HUES6 (cell line): Measurements from ENCODE around the gene FAM20C.

Experiments
- H3K27ac ChIP-seq: 2 replicates; pipeline ENCODE4 v1.7.0; 2013; ENCODE audit warnings: low read depth, mild to moderate bottlenecking, low read length, inconsistent platforms
- H3K27me3 ChIP-seq: 2 replicates; pipeline ENCODE4 v1.6.1; 2013; ENCODE audit warnings: low read length; ENCODE audit not compliant: control insufficient read depth, insufficient read depth
- H3K36me3 ChIP-seq: 2 replicates; pipeline ENCODE4 v1.6.1; 2013; ENCODE audit warnings: low read length; ENCODE audit not compliant: control insufficient read depth, insufficient read depth
- H3K4me1 ChIP-seq: 2 replicates; pipeline ENCODE4 v1.6.1; 2013; ENCODE audit warnings: low read length; ENCODE audit not compliant: control insufficient read depth, insufficient read depth
- H3K4me3 ChIP-seq: 2 replicates; pipeline ENCODE4 v1.5.1; 2013; ENCODE audit warnings: low read depth, low read length
- H3K9ac ChIP-seq: one replicate; pipeline ENCODE4 v1.6.1; 2013; ENCODE audit warnings: mild to moderate bottlenecking, low read length
- H3K9me3 ChIP-seq: 2 replicates; pipeline ENCODE4 v1.6.1; 2013; ENCODE audit warnings: low read depth, low read length; ENCODE audit not compliant: control insufficient read depth, insufficient read depth

Gene FAM20C

GRCh38 chr7:300546-301290, 108.3 kb downstream of the FAM20C start:
- Histone ChIP-seq H3K4me1 (no peaks in the 10 kb centered on the region), H3K36me3 (no peaks in the 10 kb centered on the region), H3K9me3 (peaks cover 12% of the 10 kb centered on the region), H3K27ac (no peak overlapping the region), H3K4me3 (no peak overlapping the region), H3K27me3 (no peaks in the 10 kb centered on the region), H3K9ac (no peak overlapping the region)

DNA sequence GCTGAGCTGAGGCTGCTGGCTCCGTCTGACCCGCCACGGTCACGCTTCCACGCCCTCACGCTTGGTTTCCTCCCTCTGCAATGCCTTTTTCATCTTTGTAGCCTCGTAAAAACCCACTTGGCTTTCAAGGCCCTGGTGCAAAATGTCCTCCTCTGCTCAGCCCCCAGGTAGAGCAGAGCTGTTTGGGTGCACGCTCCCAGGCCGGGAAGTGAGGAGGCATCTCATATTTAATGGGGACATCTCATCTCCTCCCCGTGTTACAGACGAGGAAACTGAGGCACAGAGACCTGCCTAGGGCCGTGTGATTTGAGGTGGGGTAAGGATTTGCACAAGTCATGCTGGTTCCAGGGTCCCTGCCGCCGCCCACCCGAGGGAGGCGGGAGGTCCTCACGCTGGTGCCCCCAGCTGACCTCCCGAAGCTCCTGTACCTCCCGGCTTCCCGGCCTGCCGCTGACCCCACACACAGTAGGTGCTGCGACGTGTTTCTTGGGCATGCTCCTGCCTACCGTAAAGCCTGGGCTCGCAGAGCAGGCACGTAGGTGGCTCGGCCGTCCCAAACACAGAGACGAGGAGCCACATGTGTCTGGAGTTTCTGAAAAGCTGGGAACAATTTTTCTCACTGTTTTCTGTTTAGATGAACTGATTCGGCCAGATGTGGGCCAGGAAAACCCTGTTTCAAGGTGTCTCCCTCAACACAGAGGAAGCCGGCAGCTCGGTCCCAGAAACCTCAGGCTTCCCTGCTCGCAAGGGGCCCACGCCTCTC, 109.1 kb downstream of the FAM20C start:
- no peaks in the 10 kb centered on the region for H3K36me3 ChIP-seq
- no peaks in the 10 kb centered on the region for H3K4me1 ChIP-seq
- H3K4me3 ChIP-seq = no peak overlapping the region
- no peaks in the 10 kb centered on the region for H3K27me3 ChIP-seq
- H3K9me3 ChIP-seq = peaks cover 12% of the 10 kb centered on the region
- H3K9ac ChIP-seq = no peak overlapping the region
- H3K27ac ChIP-seq = no peak overlapping the region

DNA sequence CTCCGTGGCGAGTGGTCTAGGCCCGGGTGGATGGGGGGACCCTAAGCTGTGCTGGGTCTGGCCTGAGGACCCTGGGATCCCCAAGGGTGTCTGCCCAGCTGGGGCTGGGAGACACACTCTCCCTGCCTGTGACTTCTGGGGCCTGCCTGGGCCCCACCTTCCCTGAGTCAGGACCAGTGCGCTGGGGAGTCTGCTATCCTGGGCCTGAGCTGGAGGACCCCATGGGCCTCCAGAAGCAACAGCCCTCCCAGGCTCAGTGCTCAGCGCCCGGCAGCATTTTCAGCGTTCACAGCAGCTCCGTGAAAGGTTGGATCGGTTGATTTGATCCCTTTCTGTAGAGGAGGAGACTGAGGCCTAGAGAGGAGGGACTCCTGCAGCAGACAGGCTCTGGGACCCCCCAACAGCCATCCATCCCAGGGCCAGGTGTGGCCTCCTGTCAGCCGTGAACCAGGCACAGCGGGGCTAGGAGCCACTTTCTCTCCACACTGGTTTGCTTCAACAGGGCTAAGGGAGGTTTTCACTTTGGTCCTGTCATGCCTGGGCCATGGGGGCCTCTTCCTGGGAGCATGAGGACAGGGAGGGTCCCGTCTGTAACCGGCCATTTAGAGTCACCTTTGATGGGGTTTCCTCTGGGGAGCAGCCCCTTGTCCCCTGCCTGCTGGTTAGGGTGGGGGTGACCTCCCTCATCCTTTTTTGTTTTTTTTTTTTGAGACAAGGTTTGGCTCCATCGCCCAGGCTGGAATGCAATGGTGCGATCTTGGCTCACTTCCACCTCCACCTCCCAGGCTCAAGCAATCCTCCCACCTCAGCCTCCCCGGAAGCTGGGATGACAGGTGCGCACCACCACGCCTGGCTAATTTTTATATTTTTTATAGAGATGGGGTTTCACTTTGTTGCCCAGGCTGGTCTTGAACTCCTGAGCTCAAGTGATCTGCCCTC, 110.0 kb downstream of the FAM20C start:
- Histone ChIP-seq H3K36me3 (no peaks in the 10 kb centered on the region), H3K4me1 (no peaks in the 10 kb centered on the region), H3K27me3 (no peaks in the 10 kb centered on the region), H3K4me3 (no peak overlapping the region), H3K27ac (no peak overlapping the region), H3K9me3 (peaks cover 17% of the 10 kb centered on the region), H3K9ac (no peak overlapping the region)

DNA sequence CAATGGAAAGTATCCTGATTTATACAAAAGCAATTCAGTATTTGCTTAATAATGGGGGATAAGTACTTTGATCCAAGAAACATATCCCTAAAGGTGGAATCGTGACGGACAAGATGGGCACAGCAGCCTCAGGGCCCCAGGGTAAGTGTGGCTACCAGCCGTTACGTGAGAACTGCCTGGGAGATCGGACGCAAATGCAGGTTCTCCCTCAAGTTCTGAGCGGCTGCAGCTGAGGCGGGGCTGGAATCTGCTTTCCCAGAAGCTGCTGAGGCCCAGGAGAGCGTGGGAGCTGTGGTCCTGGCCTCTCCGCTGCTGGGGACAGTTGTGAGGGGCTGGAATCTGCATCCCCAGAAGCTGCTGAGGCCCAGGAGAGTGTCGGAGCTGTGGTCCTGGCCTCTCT, 111.1 kb downstream of the FAM20C start:
- no peaks in the 10 kb centered on the region for H3K4me1 ChIP-seq
- no peak overlapping the region for H3K9ac ChIP-seq
- H3K27me3 ChIP-seq = no peaks in the 10 kb centered on the region
- H3K4me3 ChIP-seq = no peak overlapping the region
- peaks cover 23% of the 10 kb centered on the region for H3K9me3 ChIP-seq
- H3K27ac ChIP-seq = no peak overlapping the region
- no peaks in the 10 kb centered on the region for H3K36me3 ChIP-seq

- Histone ChIP-seq H3K4me3 (no peak overlapping the region), H3K36me3 (no peaks in the 10 kb centered on the region), H3K9ac (no peak overlapping the region), H3K27ac (no peak overlapping the region), H3K9me3 (peaks cover 23% of the 10 kb centered on the region), H3K4me1 (no peaks in the 10 kb centered on the region), H3K27me3 (no peaks in the 10 kb centered on the region)
Observed at GRCh38 chr7:303884-304573, 111.7 kb downstream of the FAM20C start.

- Histone ChIP-seq H3K27ac (no peak overlapping the region), H3K36me3 (no peaks in the 10 kb centered on the region), H3K9me3 (peaks cover 23% of the 10 kb centered on the region), H3K9ac (no peak overlapping the region), H3K4me3 (no peak overlapping the region), H3K4me1 (no peaks in the 10 kb centered on the region), H3K27me3 (no peaks in the 10 kb centered on the region)
Observed at GRCh38 chr7:304574-305409, 112.4 kb downstream of the FAM20C start.

DNA sequence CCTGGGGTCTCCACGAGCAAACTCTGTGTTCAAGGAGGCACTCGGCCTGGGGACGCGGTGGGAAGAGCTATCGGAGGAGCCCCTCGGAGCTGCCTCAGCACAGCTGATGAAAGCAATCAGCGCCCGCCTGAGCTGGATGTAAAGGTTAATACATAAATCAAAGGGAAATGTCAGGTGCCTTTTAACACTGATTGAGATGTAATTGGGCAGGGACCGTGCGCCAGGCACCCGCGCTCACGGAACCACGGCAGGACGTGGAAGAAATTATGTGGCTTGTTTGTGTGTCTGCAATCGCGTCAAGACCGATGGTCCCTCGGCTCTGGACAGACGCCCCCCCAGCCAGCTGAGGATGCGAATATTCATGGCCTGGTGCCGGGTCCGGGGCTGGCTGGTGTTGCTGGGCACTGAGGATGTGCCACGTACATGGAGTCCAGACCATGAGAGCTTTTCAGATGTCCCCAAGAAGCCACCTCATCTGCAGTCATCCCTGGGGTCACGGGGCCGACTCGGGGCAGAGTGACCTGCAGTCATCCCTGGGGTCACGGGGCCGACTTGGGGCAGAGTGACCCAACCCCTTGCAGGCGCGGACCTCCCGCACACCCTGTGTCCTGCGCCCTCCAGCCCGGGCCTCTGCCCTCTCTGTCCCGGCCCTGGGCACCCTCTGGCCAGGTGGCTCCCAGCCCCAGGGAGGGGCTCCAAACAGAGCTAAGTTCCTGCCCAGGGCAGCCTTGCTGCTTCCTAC, 113.2 kb downstream of the FAM20C start:
- no peak overlapping the region for H3K27ac ChIP-seq

GRCh38 chr7:307970-308369, 115.6 kb downstream of the FAM20C start:
- H3K4me3 ChIP-seq = no peak overlapping the region
- no peaks in the 10 kb centered on the region; the same call in 1 of the 2 replicates for H3K27me3 ChIP-seq
- no peaks in the 10 kb centered on the region for H3K36me3 ChIP-seq
- peaks cover 20% of the 10 kb centered on the region for H3K9me3 ChIP-seq
- no peak overlapping the region for H3K27ac ChIP-seq
- H3K9ac ChIP-seq = no peak overlapping the region
- no peaks in the 10 kb centered on the region for H3K4me1 ChIP-seq

More for the DNA sequence above, 113.2 kb downstream of the FAM20C start:
- Histone ChIP-seq H3K4me1 (no peaks in the 10 kb centered on the region), H3K9ac (no peak overlapping the region), H3K27me3 (no peaks in the 10 kb centered on the region), H3K4me3 (no peak overlapping the region), H3K9me3 (peaks cover 24% of the 10 kb centered on the region), H3K36me3 (no peaks in the 10 kb centered on the region)

DNA sequence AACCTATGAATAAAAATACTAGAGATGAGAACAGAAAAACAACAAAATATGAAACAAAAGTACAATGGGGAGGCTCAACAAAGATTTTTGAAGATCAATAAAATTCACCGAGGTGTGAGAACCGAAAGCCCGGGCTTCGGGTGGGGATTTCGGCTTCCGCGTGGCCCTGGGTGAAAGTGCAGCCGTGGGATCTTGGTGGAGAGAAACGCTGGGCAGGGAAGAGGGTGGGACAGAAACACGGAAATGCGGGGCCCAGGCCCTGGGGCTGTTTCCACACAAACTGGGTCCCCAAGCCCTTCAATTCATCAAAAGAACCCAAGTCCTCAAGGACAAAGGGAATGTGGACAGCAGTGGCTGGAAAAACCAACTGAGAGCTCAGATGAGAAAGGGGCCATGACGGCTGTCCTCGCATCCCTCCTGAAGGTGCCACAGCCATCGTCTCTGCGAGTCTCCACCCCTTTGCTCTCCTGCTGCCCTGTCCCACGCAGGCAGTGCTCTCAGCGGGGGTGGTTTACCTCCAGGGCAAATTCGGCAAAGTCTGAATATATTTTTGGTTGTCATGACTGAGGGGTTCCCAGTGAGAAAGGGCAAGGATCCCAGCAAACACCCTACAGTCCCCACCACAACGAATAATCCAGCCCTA, 117.3 kb downstream of the FAM20C start:
- Histone ChIP-seq H3K4me3 (no peak overlapping the region), H3K27ac (no peak overlapping the region), H3K27me3 (no peaks in the 10 kb centered on the region; the same call in 1 of the 2 replicates), H3K9ac (no peak overlapping the region), H3K9me3 (peaks cover 16% of the 10 kb centered on the region), H3K4me1 (no peaks in the 10 kb centered on the region), H3K36me3 (no peaks in the 10 kb centered on the region)
